ENCODE data around the gene DEUP1. TPM values are rescaled to one million over a fixed set of nuclear protein-coding genes. Genes with fewer than 3 reads are reported as not detected.
"Not testable (repeated sequence)": the region's sequence is repeated elsewhere in the genome, so short reads cannot be mapped to it uniquely, and the experiment has no call there.

DEUP1 gene
- total RNA-seq, 3 donors from 2014 or later: not detected

DNA sequence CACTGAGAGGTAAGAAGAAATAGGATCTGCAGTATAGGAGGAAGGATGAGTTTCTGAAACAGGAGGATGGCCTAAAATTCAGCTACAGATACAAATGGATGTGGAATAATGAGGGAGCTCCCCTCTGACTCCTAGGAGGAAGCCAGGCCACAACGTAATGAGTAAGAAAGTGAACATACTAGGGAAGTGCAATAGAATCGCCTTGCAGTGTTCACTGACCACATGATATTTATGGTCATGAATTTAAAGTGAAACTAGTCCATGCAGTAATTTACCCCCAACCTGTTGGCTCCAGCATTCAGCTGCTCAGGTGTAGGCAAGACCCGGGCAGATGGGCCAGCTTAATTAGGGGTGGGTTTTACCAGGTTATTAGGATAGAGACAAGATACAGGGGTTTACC, 101.7 kb downstream of the DEUP1 start:
- DNase-seq (no peak), ATAC-seq (no peak)
- no peak for TF ChIP-seq CTCF (IDR thresholded peaks at IDR 0.05)
- Histone ChIP-seq H3K36me3 (ENCODE audit: low read depth) (no peaks in the 10 kb centered on the region), H3K4me3 (no peak overlapping the region), H3K4me1 (ENCODE audit: low read depth) (no peaks in the 10 kb centered on the region), H3K9me3 (no peaks in the 10 kb centered on the region)
- intact Hi-C loops (cut with DNase I, micrococcal nuclease): no loop called here

GRCh38 chr11:93443232-93443631, 112.7 kb downstream of the DEUP1 start:
- not testable (repeated sequence) for ATAC-seq, DNase-seq

DNA sequence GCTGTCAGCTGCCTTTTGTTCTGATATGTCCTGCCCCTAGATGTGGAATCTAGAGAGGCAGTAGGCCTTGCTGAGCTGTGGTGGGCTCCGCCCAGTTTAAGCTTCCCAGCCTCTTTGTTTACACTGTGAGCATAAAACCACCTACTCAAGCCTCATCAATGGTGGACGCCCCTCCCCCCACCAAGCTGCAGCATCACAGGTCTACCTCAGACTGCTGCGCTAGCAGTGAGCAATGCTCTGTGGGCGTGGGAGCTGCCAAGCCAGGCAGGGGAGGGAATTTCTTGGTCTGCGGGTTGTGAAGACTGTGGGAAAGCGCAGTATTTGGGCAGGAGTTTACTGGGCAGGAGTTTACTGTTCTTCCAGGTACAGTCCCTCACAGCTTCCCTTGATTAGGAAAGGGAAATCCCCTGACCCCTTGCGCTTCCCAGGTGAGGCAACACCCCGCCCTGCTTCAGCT, 114.1 kb downstream of the DEUP1 start:
- H3K4me1 ChIP-seq (ENCODE audit: low read depth): no peaks in the 10 kb centered on the region
- peak in 2 of 3 donors; percentile 17 to 52 for DNase-seq
- no peak overlapping the region for H3K4me3 ChIP-seq
- H3K9me3 ChIP-seq: no peaks in the 10 kb centered on the region
- intact Hi-C loops (cut with DNase I, micrococcal nuclease): no loop called here
- H3K36me3 ChIP-seq (ENCODE audit: low read depth): no peaks in the 10 kb centered on the region
- no peak for ATAC-seq
- no peak for TF ChIP-seq CTCF (IDR thresholded peaks at IDR 0.05)

More at GRCh38 chr11:93443232-93443631, 112.7 kb downstream of the DEUP1 start:
- H3K4me1 ChIP-seq (ENCODE audit: low read depth); H3K36me3 ChIP-seq (ENCODE audit: low read depth); H3K4me3 ChIP-seq; intact Hi-C loops (cut with DNase I, micrococcal nuclease); H3K9me3 ChIP-seq: not testable (repeated sequence)

GRCh38 chr11:93458286-93458685, 127.7 kb downstream of the DEUP1 start:
- Histone ChIP-seq H3K4me1 (ENCODE audit: low read depth) (no peaks in the 10 kb centered on the region), H3K36me3 (ENCODE audit: low read depth) (no peaks in the 10 kb centered on the region), H3K9me3 (no peaks in the 10 kb centered on the region), H3K4me3 (no peak overlapping the region)
- DNase-seq (no peak), ATAC-seq (no peak)
- TF ChIP-seq CTCF (IDR thresholded peaks at IDR 0.05): no peak
- intact Hi-C loops (cut with DNase I, micrococcal nuclease): no loop called here

DNA sequence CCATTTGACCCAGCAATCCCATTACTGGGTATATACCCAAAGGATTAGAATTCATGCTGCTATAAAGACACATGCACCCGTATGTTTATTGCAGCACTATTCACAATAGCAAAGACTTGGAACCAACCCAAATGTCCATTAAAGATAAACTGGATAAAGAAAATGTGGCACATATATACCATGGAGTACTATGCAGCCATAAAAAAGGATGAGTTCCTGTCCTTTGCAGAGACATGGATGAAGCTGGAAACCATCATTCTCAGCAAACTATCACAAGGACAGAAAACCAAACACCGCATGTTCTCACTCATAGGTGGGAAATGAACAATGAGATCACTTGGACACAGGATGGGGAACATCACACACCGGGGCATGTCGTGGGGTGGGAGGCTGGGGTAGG, 133.1 kb downstream of the DEUP1 start:
- H3K4me3 ChIP-seq; H3K36me3 ChIP-seq (ENCODE audit: low read depth); ATAC-seq; DNase-seq; intact Hi-C loops (cut with DNase I, micrococcal nuclease); H3K9me3 ChIP-seq; H3K4me1 ChIP-seq (ENCODE audit: low read depth): not testable (repeated sequence)

- intact Hi-C loops (cut with DNase I, micrococcal nuclease): no loop called here
- Histone ChIP-seq H3K4me3 (no peak overlapping the region), H3K4me1 (ENCODE audit: low read depth) (no peaks in the 10 kb centered on the region), H3K9me3 (no peaks in the 10 kb centered on the region), H3K36me3 (ENCODE audit: low read depth) (no peaks in the 10 kb centered on the region)
- ATAC-seq (no peak), DNase-seq (no peak)
- no peak for TF ChIP-seq CTCF (IDR thresholded peaks at IDR 0.05)
These were observed 134.5 kb downstream of the DEUP1 start for GRCh38 chr11:93464927-93465540.

DNA sequence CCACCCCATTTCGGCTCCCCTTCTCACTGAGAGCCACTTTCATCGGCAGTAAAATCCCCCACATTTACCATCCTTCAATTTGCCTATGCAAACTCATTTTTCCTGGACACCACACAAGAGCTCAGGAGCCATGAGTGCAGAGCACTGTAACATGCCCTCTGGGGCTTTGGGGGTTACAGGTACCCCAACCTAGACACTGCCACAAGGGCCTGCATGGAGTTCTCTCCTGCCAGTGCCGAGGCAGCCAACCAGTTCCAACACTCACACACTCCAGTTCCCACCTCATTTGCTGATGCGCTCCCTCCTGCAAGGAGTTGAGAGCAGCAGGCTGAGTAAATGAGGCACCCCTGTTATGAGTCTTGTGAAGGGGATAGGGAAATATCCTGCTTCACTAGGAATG, 136.5 kb downstream of the DEUP1 start:
- no peak for TF ChIP-seq CTCF (IDR thresholded peaks at IDR 0.05)
- no peak overlapping the region for H3K4me3 ChIP-seq
- no peaks in the 10 kb centered on the region for H3K4me1 ChIP-seq (ENCODE audit: low read depth)
- ATAC-seq: no peak
- no peaks in the 10 kb centered on the region for H3K9me3 ChIP-seq
- no peak for DNase-seq
- H3K36me3 ChIP-seq (ENCODE audit: low read depth): no peaks in the 10 kb centered on the region
- intact Hi-C loops (cut with DNase I, micrococcal nuclease): no loop called here

Data from mucosa of descending colon (tissue), 3 donors.